Measurements from ENCODE around the gene IL37. TPM values are rescaled to one million over a fixed set of nuclear protein-coding genes. Genes with fewer than 3 reads are reported as not detected.

IL37 gene
- total RNA-seq, 1 experiment from 2014 or later = 1.0 TPM

- ChIA-PET CTCF (no interaction called here), POLR2A (ENCODE audit: unreplicated experiment) (no interaction called here)
- no TSS peak for BruUV-seq (replicated peaks)
- Histone ChIP-seq H4K20me1 (ENCODE audit: insufficient read depth) (no peaks in the 10 kb centered on the region), H3K27me3 (ENCODE audit: insufficient read depth, low read depth) (no peaks in the 10 kb centered on the region), H3K36me3 (ENCODE audit: low read depth) (no peaks in the 10 kb centered on the region), H3K9me2 (ENCODE audit: insufficient read depth) (no peaks in the 10 kb centered on the region), H3K4me2 (no peak overlapping the region), H2AFZ (no peak overlapping the region), H3K9me3 (ENCODE audit: insufficient read depth, low read depth) (no peaks in the 10 kb centered on the region), H3K27ac (no peak overlapping the region), H3K4me1 (replicated peaks; ENCODE audit: insufficient read depth) (peaks cover 17% of the 10 kb centered on the region), H3K79me2 (ENCODE audit: low read depth) (no peaks in the 10 kb centered on the region), H3F3A (ENCODE audit: insufficient read depth, low read depth) (no peaks in the 10 kb centered on the region), H3K4me3 (no peak overlapping the region)
- intact Hi-C loops (cut with micrococcal nuclease; ENCODE audit: unreplicated experiment) = no loop called here
- DNase-seq = no peak
- no peak for TF ChIP-seq EZH2 (IDR thresholded peaks at IDR 0.05; ENCODE audit: low read depth)
- TF ChIP-seq, protein P1, sequence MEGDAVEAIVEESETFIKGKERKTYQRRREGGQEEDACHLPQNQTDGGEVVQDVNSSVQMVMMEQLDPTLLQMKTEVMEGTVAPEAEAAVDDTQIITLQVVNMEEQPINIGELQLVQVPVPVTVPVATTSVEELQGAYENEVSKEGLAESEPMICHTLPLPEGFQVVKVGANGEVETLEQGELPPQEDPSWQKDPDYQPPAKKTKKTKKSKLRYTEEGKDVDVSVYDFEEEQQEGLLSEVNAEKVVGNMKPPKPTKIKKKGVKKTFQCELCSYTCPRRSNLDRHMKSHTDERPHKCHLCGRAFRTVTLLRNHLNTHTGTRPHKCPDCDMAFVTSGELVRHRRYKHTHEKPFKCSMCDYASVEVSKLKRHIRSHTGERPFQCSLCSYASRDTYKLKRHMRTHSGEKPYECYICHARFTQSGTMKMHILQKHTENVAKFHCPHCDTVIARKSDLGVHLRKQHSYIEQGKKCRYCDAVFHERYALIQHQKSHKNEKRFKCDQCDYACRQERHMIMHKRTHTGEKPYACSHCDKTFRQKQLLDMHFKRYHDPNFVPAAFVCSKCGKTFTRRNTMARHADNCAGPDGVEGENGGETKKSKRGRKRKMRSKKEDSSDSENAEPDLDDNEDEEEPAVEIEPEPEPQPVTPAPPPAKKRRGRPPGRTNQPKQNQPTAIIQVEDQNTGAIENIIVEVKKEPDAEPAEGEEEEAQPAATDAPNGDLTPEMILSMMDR (conservative IDR thresholded peaks at IDR 0.05) = no peak
These were observed 12.4 kb downstream of the IL37 start for GRCh38 chr2:112923237-112923966.

DNA sequence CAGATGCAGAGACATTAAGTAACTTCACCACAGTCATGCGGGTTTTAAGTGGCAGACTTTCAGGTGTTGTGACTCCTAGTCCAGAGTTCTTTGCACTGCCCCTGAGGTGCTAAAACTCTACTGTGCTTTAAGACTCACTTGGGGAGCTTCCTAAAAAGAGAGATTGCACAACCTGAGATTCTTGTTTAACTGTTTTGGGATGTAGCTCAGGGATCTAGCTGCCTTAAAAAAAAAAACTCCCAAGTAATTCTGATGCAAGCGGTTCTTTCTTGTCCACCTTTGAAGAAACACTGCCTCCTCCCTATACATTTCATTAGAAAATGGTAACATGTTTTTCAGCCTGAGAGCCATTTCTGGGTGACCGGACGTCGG, 13.0 kb downstream of the IL37 start:
- H3F3A ChIP-seq (ENCODE audit: insufficient read depth, low read depth) = no peaks in the 10 kb centered on the region
- no peak overlapping the region for H3K4me3 ChIP-seq
- no peak overlapping the region for H3K4me2 ChIP-seq
- no peak for TF ChIP-seq EZH2 (IDR thresholded peaks at IDR 0.05; ENCODE audit: low read depth)
- TF ChIP-seq, protein P1 (conservative IDR thresholded peaks at IDR 0.05) = no peak
- peaks cover 17% of the 10 kb centered on the region for H3K4me1 ChIP-seq (replicated peaks; ENCODE audit: insufficient read depth)
- no peaks in the 10 kb centered on the region for H3K27me3 ChIP-seq (ENCODE audit: insufficient read depth, low read depth)
- ChIA-PET CTCF (no interaction called here), POLR2A (ENCODE audit: unreplicated experiment) (no interaction called here)
- no peaks in the 10 kb centered on the region for H3K79me2 ChIP-seq (ENCODE audit: low read depth)
- H3K36me3 ChIP-seq (ENCODE audit: low read depth) = no peaks in the 10 kb centered on the region
- no peaks in the 10 kb centered on the region for H3K9me3 ChIP-seq (ENCODE audit: insufficient read depth, low read depth)
- DNase-seq = no peak
- intact Hi-C loops (cut with micrococcal nuclease; ENCODE audit: unreplicated experiment) = no loop called here
- BruUV-seq (replicated peaks) = no TSS peak
- no peaks in the 10 kb centered on the region for H3K9me2 ChIP-seq (ENCODE audit: insufficient read depth)
- H4K20me1 ChIP-seq (ENCODE audit: insufficient read depth) = no peaks in the 10 kb centered on the region
- no peak overlapping the region for H2AFZ ChIP-seq
- no peak overlapping the region for H3K27ac ChIP-seq

DNA sequence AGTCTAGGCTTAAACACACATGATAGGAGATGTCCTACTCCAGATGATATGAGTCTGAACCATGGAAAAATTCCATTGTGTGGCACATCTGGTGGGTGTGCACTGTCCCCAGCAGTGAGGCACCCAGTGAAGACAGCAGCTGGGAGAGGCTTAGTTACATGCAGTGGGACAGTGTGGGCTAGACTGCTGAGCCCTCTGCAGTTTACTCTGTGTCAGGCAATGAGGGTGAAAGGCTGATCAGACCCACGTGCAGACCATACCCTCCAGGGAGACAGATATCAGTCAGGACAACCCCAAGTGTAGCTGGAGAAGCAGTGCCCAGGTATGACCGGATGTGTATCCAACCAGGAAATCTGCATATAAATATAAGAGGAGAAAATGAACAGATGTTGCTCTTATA, 13.4 kb downstream of the IL37 start:
- intact Hi-C loops (cut with micrococcal nuclease; ENCODE audit: unreplicated experiment) = no loop called here
- H3K27ac ChIP-seq = no peak overlapping the region
- H3F3A ChIP-seq (ENCODE audit: insufficient read depth, low read depth) = no peaks in the 10 kb centered on the region
- H3K79me2 ChIP-seq (ENCODE audit: low read depth) = no peaks in the 10 kb centered on the region
- no peaks in the 10 kb centered on the region for H3K27me3 ChIP-seq (ENCODE audit: insufficient read depth, low read depth)
- TF ChIP-seq EZH2 (IDR thresholded peaks at IDR 0.05; ENCODE audit: low read depth) = no peak
- TF ChIP-seq, protein P1 (conservative IDR thresholded peaks at IDR 0.05) = no peak
- H3K36me3 ChIP-seq (ENCODE audit: low read depth) = no peaks in the 10 kb centered on the region
- no TSS peak for BruUV-seq (replicated peaks)
- H3K4me3 ChIP-seq = no peak overlapping the region
- H4K20me1 ChIP-seq (ENCODE audit: insufficient read depth) = no peaks in the 10 kb centered on the region
- no peaks in the 10 kb centered on the region for H3K9me3 ChIP-seq (ENCODE audit: insufficient read depth, low read depth)
- POLR2A ChIA-PET (ENCODE audit: unreplicated experiment) = no interaction called here
- CTCF ChIA-PET = no interaction called here
- no peak overlapping the region for H2AFZ ChIP-seq
- no peak overlapping the region for H3K4me2 ChIP-seq
- DNase-seq = no peak
- H3K4me1 ChIP-seq (replicated peaks; ENCODE audit: insufficient read depth) = peaks cover 17% of the 10 kb centered on the region
- H3K9me2 ChIP-seq (ENCODE audit: insufficient read depth) = no peaks in the 10 kb centered on the region
